NT2/D1 (cell line): ENCODE measurements around the gene ACSF3.

Source experiments
- YY1 ChIP-seq: IDR thresholded peaks from 2 replicates; pipeline ENCODE4 v1.6.1; 2011; ENCODE audit not compliant: insufficient read length, insufficient read depth
- ZNF274 ChIP-seq: IDR thresholded peaks from 2 replicates; pipeline ENCODE4 v1.6.1; 2011; ENCODE audit warnings: mild to moderate bottlenecking, low read depth, low read length

- TF ChIP-seq YY1 = no peak
- TF ChIP-seq ZNF274 = no peak
Observed at GRCh38 chr16:89200124-89200849, 106.6 kb downstream of the ACSF3 start, which contains the start of gene SLC22A31.
